ENCODE results near the gene YIPF4.
"Not testable (repeated sequence)": the region's sequence is repeated elsewhere in the genome, so short reads cannot be mapped to it uniquely, and the experiment has no call there.

YIPF4 gene

DNA sequence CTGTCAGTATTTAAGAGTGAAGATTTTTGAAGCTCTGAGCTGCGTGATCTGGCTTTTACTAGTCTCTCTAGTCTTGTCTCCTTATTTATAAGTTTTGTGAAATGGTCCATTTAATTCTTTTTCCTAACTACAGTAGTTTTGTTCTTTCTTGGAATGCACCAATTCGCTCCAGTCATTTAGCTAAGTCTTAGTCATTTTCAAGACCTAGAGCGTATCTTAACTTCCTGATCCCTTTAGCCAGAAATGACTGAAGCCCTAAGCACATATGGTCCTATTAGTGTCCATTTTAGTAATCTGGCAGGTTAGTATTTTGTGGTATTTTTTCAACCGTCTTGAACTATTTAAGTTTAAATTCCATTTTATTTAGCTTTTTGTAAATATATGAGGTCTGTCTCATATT is 82.7 kb downstream of the YIPF4 start:
- DNase-seq (ENCODE audit: low read depth, low spot score), result no peak
- H3K4me3 ChIP-seq (ENCODE audit: low read depth, low read length), result no peak overlapping the region
- CTCF ChIA-PET, result no interaction called here
- TF ChIP-seq, protein P1, sequence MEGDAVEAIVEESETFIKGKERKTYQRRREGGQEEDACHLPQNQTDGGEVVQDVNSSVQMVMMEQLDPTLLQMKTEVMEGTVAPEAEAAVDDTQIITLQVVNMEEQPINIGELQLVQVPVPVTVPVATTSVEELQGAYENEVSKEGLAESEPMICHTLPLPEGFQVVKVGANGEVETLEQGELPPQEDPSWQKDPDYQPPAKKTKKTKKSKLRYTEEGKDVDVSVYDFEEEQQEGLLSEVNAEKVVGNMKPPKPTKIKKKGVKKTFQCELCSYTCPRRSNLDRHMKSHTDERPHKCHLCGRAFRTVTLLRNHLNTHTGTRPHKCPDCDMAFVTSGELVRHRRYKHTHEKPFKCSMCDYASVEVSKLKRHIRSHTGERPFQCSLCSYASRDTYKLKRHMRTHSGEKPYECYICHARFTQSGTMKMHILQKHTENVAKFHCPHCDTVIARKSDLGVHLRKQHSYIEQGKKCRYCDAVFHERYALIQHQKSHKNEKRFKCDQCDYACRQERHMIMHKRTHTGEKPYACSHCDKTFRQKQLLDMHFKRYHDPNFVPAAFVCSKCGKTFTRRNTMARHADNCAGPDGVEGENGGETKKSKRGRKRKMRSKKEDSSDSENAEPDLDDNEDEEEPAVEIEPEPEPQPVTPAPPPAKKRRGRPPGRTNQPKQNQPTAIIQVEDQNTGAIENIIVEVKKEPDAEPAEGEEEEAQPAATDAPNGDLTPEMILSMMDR (IDR thresholded peaks at IDR 0.05; ENCODE audit: insufficient read depth, low read length, missing control alignments), result no peak
- POLR2A ChIA-PET, result no interaction called here

- not testable (repeated sequence) for DNase-seq (ENCODE audit: low read depth, low spot score); H3K4me3 ChIP-seq (ENCODE audit: low read depth, low read length)
- POLR2A ChIA-PET, result interaction anchor here (0.6 kb wide), 1 partner anchor 103 kb away, joined by 4 read pairs; no protein-coding TSS in a partner anchor
- CTCF ChIA-PET, result interaction anchor here (1.0 kb wide), 1 partner anchor 10 kb away, joined by 3 read pairs; no protein-coding TSS in a partner anchor
Measured at GRCh38 chr2:32362997-32363396, 85.3 kb downstream of the YIPF4 start.

DNA sequence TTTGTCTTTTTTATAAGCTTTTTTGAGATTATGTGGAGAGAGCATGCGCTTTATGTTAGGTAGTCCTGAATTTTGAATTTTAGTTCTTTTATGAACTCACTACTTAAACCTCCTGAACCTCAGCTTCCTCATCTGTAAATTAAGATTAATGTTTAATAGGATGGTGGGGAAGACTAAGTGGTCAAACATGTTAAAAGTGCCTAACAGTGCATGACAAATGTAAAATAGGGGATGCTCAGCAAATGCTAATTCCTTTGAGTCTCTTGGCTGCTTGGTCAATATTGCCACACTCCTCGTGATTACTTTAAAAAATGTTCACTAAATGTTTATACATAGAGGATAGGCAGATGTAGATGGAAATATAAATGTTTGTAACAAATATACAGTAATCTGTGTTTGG is 85.9 kb downstream of the YIPF4 start:
- H3K4me3 ChIP-seq (ENCODE audit: low read depth, low read length), result no peak overlapping the region
- POLR2A ChIA-PET, result interaction anchor here (0.6 kb wide), 1 partner anchor 104 kb away, joined by 4 read pairs; no protein-coding TSS in a partner anchor
- CTCF ChIA-PET, result interaction anchor here (1.0 kb wide), 1 partner anchor 9 kb away, joined by 3 read pairs; no protein-coding TSS in a partner anchor
- TF ChIP-seq, protein P1 (IDR thresholded peaks at IDR 0.05; ENCODE audit: insufficient read depth, low read length, missing control alignments), result no peak
- no peak for DNase-seq (ENCODE audit: low read depth, low spot score)

DNA sequence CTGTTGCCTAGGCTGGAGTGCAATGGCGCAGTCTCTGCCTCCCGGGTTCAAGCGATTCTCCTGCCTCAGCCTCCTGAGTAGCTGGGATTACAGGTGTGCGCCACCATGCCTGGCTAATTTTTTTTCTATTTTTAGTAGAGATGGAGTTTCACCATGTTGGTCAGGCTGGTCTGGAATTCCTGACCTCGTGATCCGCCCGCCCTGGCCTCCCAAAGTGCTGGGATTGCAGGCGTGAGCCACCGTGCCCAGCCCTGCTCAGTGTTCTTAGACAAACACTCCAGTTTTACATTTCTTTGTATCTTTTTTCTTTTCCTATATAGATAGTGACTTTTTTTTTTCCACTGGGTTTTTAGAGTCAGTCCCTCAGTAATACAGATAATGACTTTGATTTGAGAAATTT is 86.6 kb downstream of the YIPF4 start:
- DNase-seq (ENCODE audit: low read depth, low spot score); POLR2A ChIA-PET; CTCF ChIA-PET; H3K4me3 ChIP-seq (ENCODE audit: low read depth, low read length): not testable (repeated sequence)

- H3K4me3 ChIP-seq (ENCODE audit: low read depth, low read length); POLR2A ChIA-PET; CTCF ChIA-PET; DNase-seq (ENCODE audit: low read depth, low spot score): not testable (repeated sequence)
Measured at GRCh38 chr2:32365679-32366078, 88.0 kb downstream of the YIPF4 start.
